A204.1 (cell line): ENCODE data around the gene BTLA.
"Not testable (repeated sequence)": the region's sequence is repeated elsewhere in the genome, so short reads cannot be mapped to it uniquely, and the experiment has no call there.

Source experiments
- FAIRE-seq: peaks from 2 replicates; lab custom pipeline; 2012; peaks lifted over from hg19 to GRCh38; lab: Jason Lieb, UNC

BTLA gene

DNA sequence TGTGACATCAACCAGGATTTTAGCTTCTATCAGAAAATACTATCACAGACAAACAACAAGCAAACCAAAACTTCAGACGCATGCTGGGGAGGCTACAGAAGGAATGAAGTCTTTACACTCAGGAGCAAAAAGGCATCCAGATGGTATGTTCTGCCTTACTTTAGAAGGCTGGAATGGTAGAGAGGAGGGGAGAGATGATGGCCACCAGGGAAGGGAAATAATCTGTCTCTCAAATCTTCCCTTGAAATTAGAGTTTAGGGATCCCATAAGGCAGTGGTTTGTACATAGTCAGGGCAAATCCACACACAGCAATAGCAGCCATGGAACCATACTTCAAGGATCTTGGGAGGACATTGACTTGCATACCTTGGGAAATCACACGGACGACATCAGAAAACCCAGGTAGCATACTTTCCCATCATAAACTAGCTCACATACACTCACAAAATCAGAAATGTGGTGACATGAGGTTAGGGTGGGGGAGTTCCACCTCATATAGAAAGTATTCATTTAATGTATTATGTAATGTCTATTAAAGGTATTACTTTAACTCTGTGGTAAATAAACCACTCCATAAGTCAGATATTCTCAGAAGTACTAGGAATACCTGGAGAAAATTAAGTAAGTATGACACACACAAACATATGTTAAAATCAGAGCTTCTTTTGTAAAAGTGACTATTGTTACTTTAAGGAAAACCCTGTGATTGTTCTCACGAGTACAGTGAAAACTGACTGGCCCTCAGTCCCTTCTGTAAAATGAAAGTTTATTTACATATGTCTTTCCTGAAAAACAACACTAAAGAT is 9.4 kb downstream of the BTLA start:
- no peak for FAIRE-seq

GRCh38 chr3:112486811-112487505 is 12.3 kb downstream of the BTLA start:
- no peak for FAIRE-seq

DNA sequence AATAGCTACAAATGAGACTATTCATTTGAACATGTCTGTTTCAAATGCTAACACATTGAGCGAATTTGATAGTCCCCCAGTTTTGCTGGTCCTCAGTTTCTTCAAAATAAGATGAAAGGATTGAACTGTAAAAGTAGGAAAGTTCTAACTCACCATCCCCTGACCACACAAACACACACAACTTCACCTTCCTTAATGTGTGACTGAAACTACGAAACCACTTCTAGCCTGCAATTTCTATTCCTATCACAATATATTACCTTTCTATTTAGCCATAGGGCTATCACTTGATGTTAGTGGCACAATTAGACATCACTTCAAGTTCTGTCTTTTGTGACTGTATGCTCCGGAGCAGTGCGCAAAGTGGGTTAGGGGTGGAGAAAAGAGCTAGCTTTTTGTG is 14.9 kb downstream of the BTLA start:
- FAIRE-seq, result no peak

DNA sequence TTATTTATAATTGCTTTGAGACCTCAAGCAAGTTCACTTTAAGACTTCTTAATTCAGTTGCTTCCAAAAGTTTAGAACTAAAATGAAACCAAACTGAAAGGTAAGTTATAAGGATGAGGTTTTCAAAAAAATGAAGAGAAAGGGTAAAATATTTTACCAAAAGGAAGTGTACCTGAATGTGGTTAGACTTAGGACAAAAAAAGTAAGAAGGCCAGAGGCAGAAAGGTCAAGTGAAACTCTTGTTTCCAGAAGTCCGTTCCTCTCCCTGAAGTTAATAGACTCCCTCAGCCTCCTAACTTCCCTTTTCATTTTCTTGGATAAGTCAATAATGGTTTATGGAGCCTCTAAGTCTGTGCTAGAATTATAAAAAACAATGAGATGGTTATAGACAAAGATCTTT is 16.6 kb downstream of the BTLA start:
- no peak for FAIRE-seq

GRCh38 chr3:112481302-112481721 is 18.0 kb downstream of the BTLA start:
- FAIRE-seq, result no peak

GRCh38 chr3:112477891-112478290 is 21.4 kb downstream of the BTLA start:
- FAIRE-seq, result no peak

DNA sequence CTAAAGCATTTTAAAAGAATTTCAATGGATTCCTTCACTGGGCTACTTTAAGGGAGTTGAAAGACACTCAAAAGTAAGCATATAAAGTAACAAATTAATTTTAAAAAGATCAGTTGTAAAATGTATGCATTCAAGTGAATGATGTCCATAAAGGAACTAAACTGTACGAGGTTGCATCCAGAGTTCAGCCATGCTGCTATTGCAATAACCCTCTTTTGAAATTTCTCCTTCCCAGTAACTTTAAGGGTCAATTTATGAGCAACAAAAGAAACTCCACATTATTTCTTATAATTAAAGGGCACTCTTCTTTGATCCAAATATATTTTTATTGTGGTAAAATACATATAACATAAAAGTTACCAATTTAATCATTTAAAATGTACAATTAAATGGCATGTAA is 22.9 kb downstream of the BTLA start:
- no peak for FAIRE-seq

DNA sequence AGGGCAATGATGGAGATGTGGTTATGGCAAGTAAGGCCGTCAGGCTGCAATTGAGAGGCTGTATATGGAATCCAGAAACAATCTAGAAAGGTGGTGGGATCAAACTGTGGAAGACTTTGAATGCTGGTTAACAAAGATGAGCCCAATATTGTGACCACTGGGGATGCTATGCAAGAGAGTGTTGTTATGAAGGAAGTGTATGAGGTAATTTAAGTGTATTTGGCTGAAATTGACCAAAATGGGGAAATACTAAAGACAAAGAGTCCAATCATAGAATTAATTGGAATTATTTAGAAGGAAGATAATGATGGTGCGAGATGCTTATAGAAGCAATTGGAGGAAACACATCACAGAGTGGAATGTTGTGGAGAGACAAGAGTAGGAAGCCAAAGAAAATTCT is 24.5 kb downstream of the BTLA start:
- FAIRE-seq, result no peak

GRCh38 chr3:112472691-112473090 is 26.6 kb downstream of the BTLA start:
- FAIRE-seq, result no peak

DNA sequence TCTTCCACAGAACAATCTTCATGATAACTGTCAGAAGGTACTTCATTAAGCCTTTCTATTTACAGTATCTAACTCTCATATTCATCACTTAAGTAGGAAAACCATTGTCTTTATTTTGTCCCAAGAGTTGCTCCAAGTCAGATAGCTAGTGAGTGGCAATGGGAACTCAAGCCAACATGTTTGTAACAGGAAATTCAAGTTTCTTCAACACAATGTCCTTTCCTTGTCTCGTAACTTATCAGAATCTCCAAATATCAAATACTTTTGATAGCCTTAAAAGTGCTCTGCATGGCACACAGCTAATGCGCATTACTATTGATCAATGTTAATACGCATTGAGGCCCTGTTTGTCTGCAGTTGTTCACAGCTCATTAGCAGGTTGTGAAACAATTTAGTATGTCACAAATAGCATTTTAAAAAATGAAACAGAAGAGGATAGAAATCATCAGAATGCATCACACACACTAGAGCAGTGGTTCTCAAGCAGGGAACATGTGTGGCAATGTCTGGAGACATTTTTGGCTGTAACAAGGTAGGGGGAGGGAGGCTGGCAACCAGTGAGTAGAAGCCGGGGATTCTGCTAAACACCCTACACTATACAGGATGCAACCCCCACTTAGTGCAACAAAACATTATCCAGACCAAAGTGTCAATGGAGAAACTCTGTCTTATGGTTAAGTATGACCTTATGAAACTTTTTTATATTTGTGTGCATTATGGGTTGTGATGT is 27.5 kb downstream of the BTLA start:
- FAIRE-seq, result no peak

DNA sequence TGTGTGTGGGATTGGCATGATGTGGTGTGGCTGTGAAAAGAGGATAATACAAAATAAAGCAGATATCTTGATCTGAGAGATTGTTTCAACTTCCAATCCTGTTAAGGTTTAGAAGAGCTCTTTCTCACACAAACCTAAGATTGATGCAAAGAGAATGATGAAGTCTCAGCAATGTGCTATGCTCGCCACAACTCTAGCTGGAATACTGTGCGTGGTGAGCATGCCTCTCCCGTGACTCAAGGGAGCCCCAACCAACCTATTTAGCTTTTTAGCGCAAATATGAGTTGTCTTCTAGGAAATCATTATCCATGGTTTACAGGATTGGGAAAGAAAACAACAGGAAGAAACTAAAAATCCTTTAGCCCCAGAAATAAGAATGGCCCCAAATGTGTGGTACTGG is 28.5 kb downstream of the BTLA start:
- FAIRE-seq, result no peak

- FAIRE-seq, result no peak
These were observed 29.6 kb downstream of the BTLA start for GRCh38 chr3:112469671-112470070.

- no peak for FAIRE-seq
These were observed 31.7 kb downstream of the BTLA start for GRCh38 chr3:112467539-112467938.

DNA sequence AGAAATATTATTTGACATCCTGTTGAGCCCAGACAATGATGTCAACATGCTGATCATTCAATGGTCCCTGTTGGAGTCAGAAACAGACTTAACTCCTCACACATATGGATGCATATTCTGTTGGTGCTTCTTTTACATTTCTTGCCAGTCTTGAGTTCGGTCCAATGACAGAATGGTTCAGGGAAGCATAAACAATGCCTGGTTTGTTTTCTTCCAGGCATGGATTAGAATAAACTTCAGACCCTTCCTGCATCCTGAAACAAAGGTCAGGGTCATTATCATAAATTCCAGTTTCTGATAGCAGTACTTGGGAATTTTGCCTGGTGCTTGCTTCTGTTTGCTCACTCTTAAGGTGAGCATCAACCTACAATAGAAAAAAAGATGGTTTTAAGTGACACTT is 33.3 kb downstream of the BTLA start:
- FAIRE-seq, result no peak

DNA sequence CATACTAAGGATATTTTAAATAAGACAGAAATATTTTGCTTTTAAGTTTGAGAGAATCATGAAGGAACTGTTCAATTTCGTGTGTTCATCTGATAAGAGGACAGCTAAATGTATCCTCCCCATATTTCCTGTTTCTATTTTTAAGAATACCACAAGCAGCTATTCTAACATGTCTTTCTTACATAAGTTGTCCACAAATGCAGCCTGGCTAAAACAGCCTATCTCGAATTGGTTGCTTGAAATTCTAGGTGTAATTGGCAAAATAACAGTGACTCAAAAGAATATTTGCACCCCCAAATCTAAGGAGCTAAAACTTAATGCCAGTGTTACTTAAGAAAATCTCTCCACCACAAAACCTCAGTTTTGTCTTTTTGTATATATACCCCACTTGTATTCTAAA is 35.0 kb downstream of the BTLA start:
- no peak for FAIRE-seq

DNA sequence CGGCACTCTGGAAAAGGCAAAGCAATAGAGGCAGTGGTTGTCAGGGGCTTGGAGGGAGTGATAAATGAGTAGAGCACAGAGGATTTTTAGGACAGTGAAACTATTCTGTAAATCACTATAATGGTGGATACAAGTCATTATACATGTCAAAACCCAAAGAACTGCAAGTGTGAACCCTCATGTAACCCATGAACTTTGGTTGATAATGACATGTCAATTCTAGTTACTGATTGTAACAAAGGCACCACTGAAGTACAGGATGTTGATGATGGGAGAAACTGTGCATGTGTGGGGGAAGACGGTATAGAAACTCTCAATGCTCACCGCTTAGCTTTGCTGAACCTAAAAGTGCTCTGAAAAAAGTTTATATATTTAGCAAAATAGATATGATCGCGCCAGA is 36.0 kb downstream of the BTLA start:
- FAIRE-seq, result no peak

- FAIRE-seq, result not testable (repeated sequence)
These were observed 37.5 kb downstream of the BTLA start for GRCh38 chr3:112461787-112462186.

- no peak for FAIRE-seq
These were observed 38.6 kb downstream of the BTLA start for GRCh38 chr3:112460519-112461195.

GRCh38 chr3:112459750-112460149 is 39.5 kb downstream of the BTLA start:
- no peak for FAIRE-seq

GRCh38 chr3:112456147-112456546 is 43.1 kb downstream of the BTLA start:
- no peak for FAIRE-seq

- FAIRE-seq, result no peak
These were observed 50.3 kb downstream of the BTLA start for GRCh38 chr3:112448939-112449338.

GRCh38 chr3:112446343-112446742 is 52.9 kb downstream of the BTLA start:
- no peak for FAIRE-seq

GRCh38 chr3:112445839-112446238 is 53.4 kb downstream of the BTLA start:
- no peak for FAIRE-seq
